Hepatocyte (in vitro differentiated cells): ENCODE data around the gene TSSK1B. TPM values are rescaled to one million over a fixed set of nuclear protein-coding genes. Genes with fewer than 3 reads are reported as not detected.
"Not testable (repeated sequence)": the region's sequence is repeated elsewhere in the genome, so short reads cannot be mapped to it uniquely, and the experiment has no call there.

Experiments
- DNase-seq: peaks from one replicate; pipeline ENCODE4 v3.0.0-alpha.2; 2016; ENCODE audit warnings: low spot score
- H2AFZ ChIP-seq: fragments of 200-600 bp; sonication (generic); 2 replicates; pipeline ENCODE4 v1.6.0; 2016; ENCODE audit warnings: antibody characterized with exemption, mild to moderate bottlenecking
- H3K27ac ChIP-seq: fragments of 200-600 bp; sonication (generic); 2 replicates; pipeline ENCODE4 v1.5.1; 2016; ENCODE audit warnings: mild to moderate bottlenecking
- H3K27me3 ChIP-seq: fragments of 200-600 bp; sonication (generic); 2 replicates; pipeline ENCODE4 v1.6.1; 2016
- H3K36me3 ChIP-seq: fragments of 200-600 bp; sonication (generic); replicated peaks from 2 replicates; pipeline ENCODE4 v1.5.1; 2016; ENCODE audit warnings: low read depth; ENCODE audit not compliant: insufficient read depth
- H3K4me1 ChIP-seq: fragments of 200-600 bp; sonication (generic); 2 replicates; pipeline ENCODE4 v1.5.1; 2016; ENCODE audit warnings: mild to moderate bottlenecking, moderate library complexity; ENCODE audit not compliant: insufficient read depth
- H3K4me2 ChIP-seq: fragments of 200-600 bp; sonication (generic); 2 replicates; pipeline ENCODE4 v1.6.0; 2016
- H3K4me3 ChIP-seq: fragments of 200-600 bp; sonication (generic); 2 replicates; pipeline ENCODE4 v1.5.1; 2016; ENCODE audit warnings: mild to moderate bottlenecking
- H3K79me2 ChIP-seq: fragments of 200-600 bp; sonication (generic); 2 replicates; pipeline ENCODE4 v1.6.0; 2017; ENCODE audit warnings: mild to moderate bottlenecking
- H3K9me2 ChIP-seq: fragments of 200-600 bp; sonication (generic); replicated peaks from 2 replicates; pipeline ENCODE4 v1.6.0; 2017; ENCODE audit warnings: mild to moderate bottlenecking; ENCODE audit not compliant: insufficient read depth
- H3K9me3 ChIP-seq: fragments of 200-600 bp; sonication (generic); 2 replicates; pipeline ENCODE4 v1.5.1; 2016; ENCODE audit warnings: low read depth, mild to moderate bottlenecking
- H4K20me1 ChIP-seq: fragments of 200-600 bp; sonication (generic); 2 replicates; pipeline ENCODE4 v1.6.0; 2016; ENCODE audit warnings: mild to moderate bottlenecking; ENCODE audit not compliant: insufficient read depth, poor library complexity, severe bottlenecking
- EZH2 ChIP-seq: fragments of 200-600 bp; sonication (generic); IDR thresholded peaks from 2 replicates; pipeline ENCODE4 v1.6.1; 2016; ENCODE audit warnings: antibody characterized with exemption, mild to moderate bottlenecking, borderline replicate concordance
- EZH2phosphoT487 ChIP-seq: fragments of 200-600 bp; sonication (generic); IDR thresholded peaks from one replicate; pipeline ENCODE4 v1.6.1; 2018; ENCODE audit warnings: antibody characterized with exemption, mild to moderate bottlenecking, low read depth, moderate library complexity; ENCODE audit not compliant: unreplicated experiment, severe bottlenecking
- WGBS: methylation state at CpG from one replicate; pipeline ENCODE4 v1.1.6; 2016; ENCODE audit warnings: low lambda C conversion rate; ENCODE audit errors: missing lambda C conversion rate; 5-methylcytosine and 5-hydroxymethylcytosine counted together
- polyA plus RNA-seq: library from polyadenylated mRNA; unstranded; fragments of >200 nt; fragmentation: Nextera tagmentation; extraction: Ambion mirVana; gene quantifications from 2 replicates; pipeline ENCODE4 v1.2.1, GENCODE V29; 2016
- total RNA-seq: library from RNA; depleted of rRNA; stranded (reverse); fragments of >200 nt; gene quantifications from 2 replicates; pipeline ENCODE4 v1.2.3, GENCODE V29; 2014
- TF ChIP-seq, protein P1 (sequence below): fragments of 200-600 bp; sonication (generic); IDR thresholded peaks from 2 replicates; pipeline ENCODE4 v1.5.1; 2016; ENCODE audit warnings: antibody characterized with exemption, mild to moderate bottlenecking; ENCODE audit not compliant: poor library complexity

TSSK1B gene
- total and polyA plus RNA-seq, 2 experiments from 2014 or later = not detected

DNA sequence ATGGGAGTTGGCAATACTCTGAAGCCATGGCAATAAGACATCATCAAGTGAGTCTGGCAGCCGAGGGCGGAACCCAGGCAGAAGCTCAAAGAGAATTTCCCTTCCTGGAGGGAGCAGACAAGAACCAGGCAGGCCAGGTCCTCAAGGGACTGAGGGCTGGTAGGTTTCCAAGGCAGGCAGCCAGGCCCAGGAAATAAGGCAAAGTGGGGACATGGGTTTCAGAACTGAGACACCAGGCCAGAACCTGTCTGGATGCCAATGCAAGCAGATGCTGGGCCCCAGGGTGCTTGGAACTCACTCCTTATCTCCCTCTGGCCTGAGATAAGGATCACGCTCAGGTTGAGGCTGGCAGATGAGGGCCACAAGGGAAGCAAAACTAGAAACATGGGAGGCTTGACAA is 8.9 kb downstream of the TSSK1B start:
- no peak for DNase-seq
- H2AFZ ChIP-seq = no peak overlapping the region

DNA sequence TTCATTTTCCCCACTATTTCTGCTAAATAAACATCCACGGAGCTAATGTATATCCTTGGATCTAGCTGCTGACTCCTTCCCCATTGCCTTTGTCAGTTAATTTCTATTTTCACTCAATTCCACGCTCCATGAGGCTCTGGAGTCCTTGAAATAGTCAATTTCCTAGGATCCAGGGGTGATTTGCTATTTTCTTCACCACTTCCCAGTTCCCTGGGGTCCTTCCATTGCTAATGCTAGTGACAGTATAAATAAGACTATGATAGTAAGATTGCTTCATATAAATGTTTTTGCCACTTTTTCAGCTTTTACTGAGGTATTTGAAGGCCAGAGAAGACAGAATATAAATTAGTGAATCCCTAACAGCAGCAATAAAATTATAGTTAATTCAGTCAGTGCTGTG is 13.1 kb downstream of the TSSK1B start:
- Histone ChIP-seq H3K9me2 (no peaks in the 10 kb centered on the region), H3K9me3 (no peaks in the 10 kb centered on the region), H4K20me1 (no peaks in the 10 kb centered on the region), H3K4me2 (no peak overlapping the region), H3K36me3 (no peaks in the 10 kb centered on the region), H3K79me2 (no peaks in the 10 kb centered on the region), H3K4me1 (no peaks in the 10 kb centered on the region), H3K27me3 (no peaks in the 10 kb centered on the region), H2AFZ (no peak overlapping the region), H3K4me3 (no peak overlapping the region), H3K27ac (no peak overlapping the region)
- TF ChIP-seq, protein P1, sequence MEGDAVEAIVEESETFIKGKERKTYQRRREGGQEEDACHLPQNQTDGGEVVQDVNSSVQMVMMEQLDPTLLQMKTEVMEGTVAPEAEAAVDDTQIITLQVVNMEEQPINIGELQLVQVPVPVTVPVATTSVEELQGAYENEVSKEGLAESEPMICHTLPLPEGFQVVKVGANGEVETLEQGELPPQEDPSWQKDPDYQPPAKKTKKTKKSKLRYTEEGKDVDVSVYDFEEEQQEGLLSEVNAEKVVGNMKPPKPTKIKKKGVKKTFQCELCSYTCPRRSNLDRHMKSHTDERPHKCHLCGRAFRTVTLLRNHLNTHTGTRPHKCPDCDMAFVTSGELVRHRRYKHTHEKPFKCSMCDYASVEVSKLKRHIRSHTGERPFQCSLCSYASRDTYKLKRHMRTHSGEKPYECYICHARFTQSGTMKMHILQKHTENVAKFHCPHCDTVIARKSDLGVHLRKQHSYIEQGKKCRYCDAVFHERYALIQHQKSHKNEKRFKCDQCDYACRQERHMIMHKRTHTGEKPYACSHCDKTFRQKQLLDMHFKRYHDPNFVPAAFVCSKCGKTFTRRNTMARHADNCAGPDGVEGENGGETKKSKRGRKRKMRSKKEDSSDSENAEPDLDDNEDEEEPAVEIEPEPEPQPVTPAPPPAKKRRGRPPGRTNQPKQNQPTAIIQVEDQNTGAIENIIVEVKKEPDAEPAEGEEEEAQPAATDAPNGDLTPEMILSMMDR = no peak
- no peak for TF ChIP-seq EZH2phosphoT487
- no peak for TF ChIP-seq EZH2
- DNase-seq = no peak
- WGBS = 92% methylated on average over 2 of the region's 2 CpGs

More for the DNA sequence above, 8.9 kb downstream of the TSSK1B start:
- Histone ChIP-seq H3K9me2 (no peaks in the 10 kb centered on the region), H3K4me3 (no peak overlapping the region), H3K4me2 (no peak overlapping the region), H4K20me1 (no peaks in the 10 kb centered on the region), H3K27me3 (no peaks in the 10 kb centered on the region), H3K9me3 (no peaks in the 10 kb centered on the region), H3K4me1 (no peaks in the 10 kb centered on the region), H3K79me2 (no peaks in the 10 kb centered on the region), H3K27ac (no peak overlapping the region), H3K36me3 (no peaks in the 10 kb centered on the region)
- 78% methylated on average over 3 of the region's 3 CpGs for WGBS
- TF ChIP-seq, protein P1 = no peak
- TF ChIP-seq EZH2phosphoT487 = no peak

DNA sequence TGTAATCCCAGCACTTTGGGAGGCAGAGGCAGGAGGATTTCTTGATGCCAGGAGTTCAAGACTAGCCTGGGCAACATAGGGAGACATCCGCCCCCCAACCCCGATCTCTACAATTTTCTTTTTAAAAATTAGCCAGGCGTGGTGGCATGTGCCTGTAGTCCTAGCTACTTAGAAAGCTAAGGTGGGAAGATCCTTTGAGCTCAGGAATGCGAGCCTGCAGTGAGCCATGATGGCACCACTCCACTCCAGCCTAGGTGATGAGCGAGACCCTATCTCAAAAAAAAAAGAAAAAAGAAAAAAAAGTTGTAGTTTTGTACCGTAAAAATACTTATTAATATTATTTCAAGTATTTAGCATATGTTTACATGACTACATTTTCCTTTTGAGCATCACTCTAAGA is 29.3 kb downstream of the TSSK1B start:
- Histone ChIP-seq H3K27ac (no peak overlapping the region), H4K20me1 (no peaks in the 10 kb centered on the region), H3K27me3 (no peaks in the 10 kb centered on the region), H3K4me2 (no peak overlapping the region), H3K79me2 (no peaks in the 10 kb centered on the region), H3K4me3 (no peak overlapping the region), H3K36me3 (no peaks in the 10 kb centered on the region), H2AFZ (no peak overlapping the region), H3K9me2 (no peaks in the 10 kb centered on the region), H3K4me1 (no peaks in the 10 kb centered on the region), H3K9me3 (no peaks in the 10 kb centered on the region)
- TF ChIP-seq, protein P1 = no peak
- TF ChIP-seq EZH2 = no peak
- TF ChIP-seq EZH2phosphoT487 = no peak
- DNase-seq = no peak
- 91% methylated on average over 6 of the region's 6 CpGs for WGBS

DNA sequence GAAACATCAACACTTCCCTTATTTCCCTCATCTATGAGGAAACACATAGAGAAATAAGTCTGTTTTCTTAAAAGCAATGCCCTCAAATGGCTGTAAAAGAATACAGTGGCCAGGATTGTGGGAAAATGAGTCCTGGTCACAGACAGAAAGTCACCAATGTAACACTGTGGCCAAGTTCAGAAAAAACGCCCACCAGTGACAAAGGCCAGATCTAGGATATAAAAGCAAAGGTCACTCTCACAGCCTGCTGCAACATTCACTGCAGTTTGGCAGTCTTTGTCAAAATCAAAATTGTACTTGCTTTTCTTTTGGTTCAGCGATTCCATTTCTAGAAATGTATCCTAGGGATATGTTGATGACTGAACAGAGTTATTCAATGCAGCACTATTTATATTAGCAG is 30.5 kb downstream of the TSSK1B start:
- no peak for TF ChIP-seq EZH2
- TF ChIP-seq, protein P1 = no peak
- TF ChIP-seq EZH2phosphoT487 = no peak
- DNase-seq = no peak
- Histone ChIP-seq H3K27me3 (no peaks in the 10 kb centered on the region), H2AFZ (no peak overlapping the region), H3K4me3 (no peak overlapping the region), H3K79me2 (no peaks in the 10 kb centered on the region), H3K27ac (no peak overlapping the region), H3K9me3 (no peaks in the 10 kb centered on the region), H4K20me1 (no peaks in the 10 kb centered on the region), H3K4me1 (no peaks in the 10 kb centered on the region), H3K4me2 (no peak overlapping the region), H3K36me3 (no peaks in the 10 kb centered on the region), H3K9me2 (no peaks in the 10 kb centered on the region)
- WGBS = 78% methylated on average over 2 of the region's 2 CpGs

DNA sequence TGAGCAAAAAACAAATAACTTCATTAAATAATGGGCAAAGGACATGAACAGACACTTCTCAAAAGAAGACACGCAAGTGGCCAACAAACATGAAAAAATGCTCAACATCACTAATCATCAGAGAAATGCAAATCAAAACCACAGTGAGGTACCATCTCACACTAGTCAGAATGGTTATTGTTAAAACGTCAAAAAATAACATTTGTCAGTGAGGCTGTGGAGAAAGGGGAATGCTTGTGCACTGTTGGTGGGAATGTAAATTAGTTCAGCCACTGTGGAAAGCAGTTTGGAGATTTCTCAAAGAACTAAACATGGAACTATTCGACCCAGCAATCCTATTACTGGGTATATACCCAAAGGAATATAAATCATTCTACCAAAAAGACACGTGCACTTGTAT is 36.8 kb downstream of the TSSK1B start:
- H2AFZ ChIP-seq, DNase-seq, H4K20me1 ChIP-seq, H3K27ac ChIP-seq, H3K9me3 ChIP-seq, H3K4me1 ChIP-seq, H3K36me3 ChIP-seq, H3K27me3 ChIP-seq, H3K79me2 ChIP-seq, H3K4me2 ChIP-seq, H3K4me3 ChIP-seq, H3K9me2 ChIP-seq: not testable (repeated sequence)
- 90% methylated on average over 4 of the region's 4 CpGs for WGBS
